AG04450 (cell line): ENCODE results near the gene SLC4A2. TPM values are rescaled to one million over a fixed set of nuclear protein-coding genes. Genes with fewer than 3 reads are reported as not detected.

Source experiments
- CTCF ChIA-PET: fragments of 300-600, 350-600 bp; formaldehyde crosslinking; extraction: SDS; loops from one replicate; lab custom pipeline; 2022; ENCODE audit warnings: antibody characterized with exemption, inconsistent platforms; lab: Charles Lee
- POLR2A ChIA-PET: fragments of 350-600 bp; formaldehyde crosslinking; extraction: SDS; loops from one replicate; lab custom pipeline; 2021; ENCODE audit warnings: antibody characterized with exemption, inconsistent platforms; lab: Yijun Ruan, JAX
- DNase-seq: peaks from one replicate; pipeline ENCODE4 v3.0.0-alpha.2; 2011; ENCODE audit warnings: low read depth, low spot score
- H3K27ac ChIP-seq: one replicate; pipeline ENCODE4 v1.5.1; 2012; ENCODE audit warnings: low read depth, low read length, control low read depth
- H3K27me3 ChIP-seq: one replicate; pipeline ENCODE4 v1.6.0; 2012; ENCODE audit warnings: low read length; ENCODE audit not compliant: control insufficient read depth, insufficient read depth
- H3K4me3 ChIP-seq: 2 replicates; pipeline ENCODE4 v1.5.1; 2011; ENCODE audit warnings: mild to moderate bottlenecking, low read depth, low read length, control low read depth
- H3K9me3 ChIP-seq: 2 replicates; pipeline ENCODE4 v1.5.1; 2012; ENCODE audit warnings: low read length; ENCODE audit not compliant: control insufficient read depth, insufficient read depth
- CTCF ChIP-seq: IDR thresholded peaks from 2 replicates; pipeline ENCODE4 v1.5.1; 2011; ENCODE audit warnings: low read depth, low read length, control low read depth, inconsistent platforms
- polyA plus RNA-seq: library from polyadenylated mRNA; depleted of rRNA; stranded (reverse); fragments of >200 nt; gene quantifications from 2 replicates; pipeline ENCODE4 v1.2.3, GENCODE V29; 2011

The SLC4A2 gene
- polyA plus RNA-seq, 1 experiment: 40.5 TPM

- DNase-seq: no peak
- Histone ChIP-seq H3K9me3 (no peaks in the 10 kb centered on the region), H3K4me3 (peak overlapping the region; percentile 41), H3K27ac (peak overlapping the region; percentile 81), H3K27me3 (no peaks in the 10 kb centered on the region)
- TF ChIP-seq CTCF: no peak
- ChIA-PET POLR2A (interaction anchor here (1.0 to 1.1 kb wide), 3 partner anchors 29 to 104 kb away, joined by 4 to 9 read pairs (median 5); partner anchors contain the start of gene ABCB8), CTCF (interaction anchor here (0.8 to 7.0 kb wide), 6 partner anchors 9 to 102 kb away, joined by 3 to 86 read pairs (median 12); partner anchors contain the start of gene AGAP3)
Measured at GRCh38 chr7:151114151-151115090, 55.0 kb downstream of the SLC4A2 start.

- no peaks in the 10 kb centered on the region for H3K27me3 ChIP-seq
- ChIA-PET CTCF (interaction anchor here (0.6 to 1.4 kb wide), 2 partner anchors 9 to 54 kb away, joined by 3 to 12 read pairs; no protein-coding TSS in a partner anchor), POLR2A (interaction anchor here (0.6 kb wide), 1 partner anchor 34 kb away, joined by 3 read pairs; the partner anchor contains the start of gene FASTK)
- no peaks in the 10 kb centered on the region for H3K9me3 ChIP-seq
- H3K4me3 ChIP-seq: no peak overlapping the region
- H3K27ac ChIP-seq: no peak overlapping the region
- DNase-seq: no peak
- no peak for TF ChIP-seq CTCF
Measured at GRCh38 chr7:151115121-151115835, 55.9 kb downstream of the SLC4A2 start.

GRCh38 chr7:151115836-151116418, 56.5 kb downstream of the SLC4A2 start:
- no peak for TF ChIP-seq CTCF
- CTCF ChIA-PET: interaction anchor here (0.6 to 1.4 kb wide), 2 partner anchors 8 to 55 kb away, joined by 3 to 12 read pairs; no protein-coding TSS in a partner anchor
- no peak for DNase-seq
- POLR2A ChIA-PET: interaction anchor here (0.6 kb wide), 1 partner anchor 35 kb away, joined by 3 read pairs; the partner anchor contains the start of gene FASTK
- Histone ChIP-seq H3K27ac (no peak overlapping the region), H3K9me3 (no peaks in the 10 kb centered on the region), H3K4me3 (no peak overlapping the region), H3K27me3 (no peaks in the 10 kb centered on the region)

- no peak for DNase-seq
Measured at GRCh38 chr7:151116603-151117440, 57.4 kb downstream of the SLC4A2 start.

More at GRCh38 chr7:151116603-151117440, 57.4 kb downstream of the SLC4A2 start:
- Histone ChIP-seq H3K4me3 (no peak overlapping the region), H3K27me3 (no peaks in the 10 kb centered on the region), H3K27ac (no peak overlapping the region), H3K9me3 (no peaks in the 10 kb centered on the region)
- TF ChIP-seq CTCF: no peak
- ChIA-PET POLR2A (no interaction called here), CTCF (interaction anchor here (0.5 to 0.6 kb wide), 3 partner anchors 22 to 151 kb away, joined by 3 to 5 read pairs (median 4); no protein-coding TSS in a partner anchor)
